ENCODE results near the gene DGCR8. TPM values are rescaled to one million over a fixed set of nuclear protein-coding genes. Genes with fewer than 3 reads are reported as not detected.

Gene DGCR8
- total RNA-seq, 1 donor from 2014 or later, result 93.1 TPM

GRCh38 chr22:20131859-20132685 lies 52.0 kb downstream of the DGCR8 start:
- H3K9me3 Mint-ChIP-seq (ENCODE audit: unreplicated experiment), result peaks cover 2% of the 10 kb centered on the region
- no peak for TF ChIP-seq CTCF (IDR thresholded peaks at IDR 0.05; ENCODE audit: partially characterized antibody, unreplicated experiment)
- H3K4me1 Mint-ChIP-seq (ENCODE audit: low read depth, unreplicated experiment), result no peaks in the 10 kb centered on the region
- peaks cover 7% of the 10 kb centered on the region for H3K27me3 Mint-ChIP-seq (ENCODE audit: unreplicated experiment)
- H3K36me3 Mint-ChIP-seq (ENCODE audit: unreplicated experiment), result no peaks in the 10 kb centered on the region
- H3K27ac Mint-ChIP-seq (ENCODE audit: unreplicated experiment), result no peak overlapping the region
- no peak for DNase-seq
- H3K4me3 Mint-ChIP-seq (ENCODE audit: unreplicated experiment), result peak overlapping the region; percentile 57

GRCh38 chr22:20132686-20133246 lies 52.7 kb downstream of the DGCR8 start:
- DNase-seq, result no peak
- Mint-ChIP-seq H3K4me3 (ENCODE audit: unreplicated experiment) (peak overlapping the region; percentile 57), H3K9me3 (ENCODE audit: unreplicated experiment) (no peaks in the 10 kb centered on the region), H3K36me3 (ENCODE audit: unreplicated experiment) (no peaks in the 10 kb centered on the region), H3K27me3 (ENCODE audit: unreplicated experiment) (peaks cover 7% of the 10 kb centered on the region), H3K27ac (ENCODE audit: unreplicated experiment) (no peak overlapping the region), H3K4me1 (ENCODE audit: low read depth, unreplicated experiment) (peaks cover 4% of the 10 kb centered on the region)
- TF ChIP-seq CTCF (IDR thresholded peaks at IDR 0.05; ENCODE audit: partially characterized antibody, unreplicated experiment), result no peak

GRCh38 chr22:20133930-20134549 lies 54.0 kb downstream of the DGCR8 start:
- H3K4me1 Mint-ChIP-seq (ENCODE audit: low read depth, unreplicated experiment), result peaks cover 4% of the 10 kb centered on the region
- H3K4me3 Mint-ChIP-seq (ENCODE audit: unreplicated experiment), result no peak overlapping the region
- H3K36me3 Mint-ChIP-seq (ENCODE audit: unreplicated experiment), result no peaks in the 10 kb centered on the region
- no peak for DNase-seq
- no peak for TF ChIP-seq CTCF (IDR thresholded peaks at IDR 0.05; ENCODE audit: partially characterized antibody, unreplicated experiment)
- H3K27ac Mint-ChIP-seq (ENCODE audit: unreplicated experiment), result no peak overlapping the region
- no peaks in the 10 kb centered on the region for H3K9me3 Mint-ChIP-seq (ENCODE audit: unreplicated experiment)
- peaks cover 7% of the 10 kb centered on the region for H3K27me3 Mint-ChIP-seq (ENCODE audit: unreplicated experiment)

GRCh38 chr22:20135265-20135664 lies 55.2 kb downstream of the DGCR8 start:
- H3K27ac Mint-ChIP-seq (ENCODE audit: unreplicated experiment), result no peak overlapping the region
- H3K36me3 Mint-ChIP-seq (ENCODE audit: unreplicated experiment), result no peaks in the 10 kb centered on the region
- peaks cover 4% of the 10 kb centered on the region for H3K4me1 Mint-ChIP-seq (ENCODE audit: low read depth, unreplicated experiment)
- peaks cover 5% of the 10 kb centered on the region for H3K27me3 Mint-ChIP-seq (ENCODE audit: unreplicated experiment)
- H3K9me3 Mint-ChIP-seq (ENCODE audit: unreplicated experiment), result no peaks in the 10 kb centered on the region
- no peak for TF ChIP-seq CTCF (IDR thresholded peaks at IDR 0.05; ENCODE audit: partially characterized antibody, unreplicated experiment)
- H3K4me3 Mint-ChIP-seq (ENCODE audit: unreplicated experiment), result no peak overlapping the region
- no peak for DNase-seq

Data from glutamatergic neuron (in vitro differentiated cells).